HepG2 (cell line): ENCODE measurements around the gene ARFGAP1. TPM values are rescaled to one million over a fixed set of nuclear protein-coding genes. Genes with fewer than 3 reads are reported as not detected.
A peak's percentile ranks its signal among the peaks of the same experiment; 100 is the strongest.

Experiments used
- CHCHD3 ChIP-seq: sonication (generic); formaldehyde crosslinking; IDR thresholded peaks from 2 replicates; pipeline ENCODE4 v1.8.0; 2022; ENCODE audit warnings: mild to moderate bottlenecking, missing genetic modification reagents, moderate library complexity
- ELF1 ChIP-seq: sonication (generic); formaldehyde crosslinking; IDR thresholded peaks from 2 replicates; pipeline ENCODE4 v1.4.0; 2020; ENCODE audit warnings: missing genetic modification reagents
- ESRRA ChIP-seq: sonication (generic); formaldehyde crosslinking; IDR thresholded peaks from 2 replicates; pipeline ENCODE4 v1.5.1; 2020; ENCODE audit warnings: mild to moderate bottlenecking, low read depth, missing genetic modification reagents
- FOXJ3 ChIP-seq: sonication (generic); formaldehyde crosslinking; IDR thresholded peaks from 2 replicates; pipeline ENCODE4 v1.4.0; 2020; ENCODE audit warnings: missing genetic modification reagents, mild to moderate bottlenecking, borderline replicate concordance
- GABPB1 ChIP-seq: IDR thresholded peaks from 2 replicates; pipeline ENCODE4 v1.6.1; 2016; ENCODE audit warnings: mild to moderate bottlenecking, missing genetic modification reagents, moderate library complexity, missing compliant biosample characterization
- HOXA3 ChIP-seq: sonication (generic); formaldehyde crosslinking; IDR thresholded peaks from 2 replicates; pipeline ENCODE4 v1.5.0; 2020; ENCODE audit warnings: missing genetic modification reagents
- MBD4 ChIP-seq: IDR thresholded peaks from 2 replicates; pipeline ENCODE4 v1.6.1; 2012; ENCODE audit warnings: low read length, inconsistent platforms, borderline replicate concordance
- NCOA2 ChIP-seq: sonication (generic); formaldehyde crosslinking; IDR thresholded peaks from 2 replicates; pipeline ENCODE4 v1.8.0; 2022; ENCODE audit warnings: inconsistent platforms
- NFE2L2 ChIP-seq: fragments of 150-350 bp; IDR thresholded peaks from 2 replicates; pipeline ENCODE4 v1.6.1; 2014; ENCODE audit warnings: low read length
- PHF8 ChIP-seq: sonication (generic); formaldehyde crosslinking; IDR thresholded peaks from 2 replicates; pipeline ENCODE4 v1.5.0; 2020; ENCODE audit warnings: missing genetic modification reagents
- RNF2 ChIP-seq: fragments of 450-650 bp; conservative IDR thresholded peaks from 2 replicates; pipeline ENCODE4 v1.6.1; 2016; ENCODE audit warnings: low read depth
- SATB2 ChIP-seq: sonication (generic); formaldehyde crosslinking; IDR thresholded peaks from 2 replicates; pipeline ENCODE4 v1.5.0; 2020; ENCODE audit warnings: missing genetic modification reagents
- SMAD1 ChIP-seq: sonication (generic); formaldehyde crosslinking; IDR thresholded peaks from 2 replicates; pipeline ENCODE4 v1.4.0; 2020; ENCODE audit warnings: missing genetic modification reagents, low read depth, mild to moderate bottlenecking, borderline replicate concordance
- TEAD3 ChIP-seq: optimal IDR thresholded peaks from 2 replicates; pipeline ENCODE3; 2016; ENCODE audit warnings: borderline replicate concordance
- ZNF136 ChIP-seq: sonication (generic); formaldehyde crosslinking; IDR thresholded peaks from 2 replicates; pipeline ENCODE4 v1.8.1; 2022; ENCODE audit warnings: low read depth, mild to moderate bottlenecking, moderate library complexity, missing genetic modification reagents
- ZNF207 ChIP-seq: fragments of 450-650 bp; IDR thresholded peaks from 2 replicates; pipeline ENCODE4 v1.6.1; 2016; ENCODE audit warnings: antibody characterized with exemption, borderline replicate concordance
- ZNF24 ChIP-seq: fragments of 450-650 bp; IDR thresholded peaks from 2 replicates; pipeline ENCODE4 v1.6.1; 2017; ENCODE audit warnings: antibody characterized with exemption, mild to moderate bottlenecking
- ZNF263 ChIP-seq: sonication (generic); formaldehyde crosslinking; IDR thresholded peaks from 2 replicates; pipeline ENCODE4 v1.4.0; 2020; ENCODE audit warnings: missing genetic modification reagents
- ZNF292 ChIP-seq: sonication (generic); formaldehyde crosslinking; IDR thresholded peaks from 2 replicates; pipeline ENCODE4 v1.8.1; 2022; ENCODE audit warnings: mild to moderate bottlenecking, low read depth, missing genetic modification reagents, borderline replicate concordance
- ZNF329 ChIP-seq: sonication (generic); formaldehyde crosslinking; IDR thresholded peaks from 2 replicates; pipeline ENCODE4 v1.9.0; 2021; ENCODE audit warnings: low read depth, mild to moderate bottlenecking, missing genetic modification reagents
- ZNF432 ChIP-seq: sonication (generic); formaldehyde crosslinking; IDR thresholded peaks from 2 replicates; pipeline ENCODE4 v1.5.0; 2020; ENCODE audit warnings: missing genetic modification reagents, mild to moderate bottlenecking, borderline replicate concordance
- ZNF460 ChIP-seq: sonication (generic); formaldehyde crosslinking; IDR thresholded peaks from 2 replicates; pipeline ENCODE4 v1.5.1; 2020; ENCODE audit warnings: missing genetic modification reagents, mild to moderate bottlenecking, borderline replicate concordance
- ZNF766 ChIP-seq: sonication (generic); formaldehyde crosslinking; IDR thresholded peaks from 2 replicates; pipeline ENCODE4 v1.5.0; 2020; ENCODE audit warnings: missing genetic modification reagents, borderline replicate concordance
- ZNF781 ChIP-seq: sonication (generic); formaldehyde crosslinking; IDR thresholded peaks from 2 replicates; pipeline ENCODE4 v1.5.1; 2020; ENCODE audit warnings: borderline replicate concordance, mild to moderate bottlenecking, missing genetic modification reagents; ENCODE audit errors: not compliant biosample characterization
- polyA plus RNA-seq, 8 experiments: library from polyadenylated mRNA; depleted of rRNA in 3 of 8; stranded (reverse) in 7 of 8; unstranded in 1 of 8; fragments of >200 nt; fragmentation: Illumina TruSeq in 4 of 8; extraction: Trizol in 4 of 8; gene quantifications; 2 replicates each; pipeline versions ENCODE4 v1.2.1 to v1.2.3, GENCODE V29; 2011 to 2016; ENCODE audit warnings: low read depth in 4 of 8, missing spikeins in 1 of 8, mixed read lengths in 1 of 8; ENCODE audit not compliant: insufficient read depth in 1 of 8
- total RNA-seq, 5 experiments: library from RNA; depleted of rRNA; stranded (reverse); fragments of >200 nt; fragmentation: Illumina TruSeq; extraction: Trizol; gene quantifications; 2 replicates each; pipeline ENCODE4 v1.2.3, GENCODE V29; 2016; ENCODE audit warnings: low read depth in 1 of 5
- TF ChIP-seq, protein P1 (sequence below): IDR thresholded peaks from 2 replicates; pipeline ENCODE4 v1.4.0; 2020; ENCODE audit warnings: mild to moderate bottlenecking, missing genetic modification reagents
- TF ChIP-seq, protein P2 (sequence below): fragments of 450-650 bp; IDR thresholded peaks from 2 replicates; pipeline ENCODE4 v1.6.1; 2016
- TF ChIP-seq, protein P3 (sequence below): sonication (generic); formaldehyde crosslinking; IDR thresholded peaks from 2 replicates; pipeline ENCODE4 v1.4.0; 2020; ENCODE audit warnings: mild to moderate bottlenecking, missing genetic modification reagents

Gene ARFGAP1
- total and polyA plus RNA-seq, 2 of the 13 experiments (the other 11 are each of a cell fraction or from before 2014, with no cell fraction given) = 132 TPM

DNA sequence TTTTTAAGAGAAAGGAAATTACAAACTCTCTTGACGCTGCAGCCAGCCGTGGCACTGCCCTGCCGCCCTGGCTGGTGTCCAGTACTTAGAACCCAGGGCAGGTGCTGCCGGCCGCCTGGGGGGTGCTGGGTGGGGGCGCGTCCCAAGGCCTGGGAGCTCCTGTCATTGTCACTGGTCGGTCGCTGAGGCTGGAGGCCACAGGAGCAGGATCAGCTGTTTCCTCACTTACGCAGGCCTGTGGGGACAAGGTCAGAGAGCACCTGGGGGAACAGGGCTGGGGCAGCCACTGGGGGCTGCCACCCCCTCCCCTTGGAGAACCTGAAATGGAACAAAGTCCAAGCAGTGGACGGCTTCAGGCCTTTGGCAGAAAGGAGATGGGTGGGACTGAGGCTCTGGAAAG is 31.3 kb upstream of the ARFGAP1 start (continued):
- TF ChIP-seq, protein P1, sequence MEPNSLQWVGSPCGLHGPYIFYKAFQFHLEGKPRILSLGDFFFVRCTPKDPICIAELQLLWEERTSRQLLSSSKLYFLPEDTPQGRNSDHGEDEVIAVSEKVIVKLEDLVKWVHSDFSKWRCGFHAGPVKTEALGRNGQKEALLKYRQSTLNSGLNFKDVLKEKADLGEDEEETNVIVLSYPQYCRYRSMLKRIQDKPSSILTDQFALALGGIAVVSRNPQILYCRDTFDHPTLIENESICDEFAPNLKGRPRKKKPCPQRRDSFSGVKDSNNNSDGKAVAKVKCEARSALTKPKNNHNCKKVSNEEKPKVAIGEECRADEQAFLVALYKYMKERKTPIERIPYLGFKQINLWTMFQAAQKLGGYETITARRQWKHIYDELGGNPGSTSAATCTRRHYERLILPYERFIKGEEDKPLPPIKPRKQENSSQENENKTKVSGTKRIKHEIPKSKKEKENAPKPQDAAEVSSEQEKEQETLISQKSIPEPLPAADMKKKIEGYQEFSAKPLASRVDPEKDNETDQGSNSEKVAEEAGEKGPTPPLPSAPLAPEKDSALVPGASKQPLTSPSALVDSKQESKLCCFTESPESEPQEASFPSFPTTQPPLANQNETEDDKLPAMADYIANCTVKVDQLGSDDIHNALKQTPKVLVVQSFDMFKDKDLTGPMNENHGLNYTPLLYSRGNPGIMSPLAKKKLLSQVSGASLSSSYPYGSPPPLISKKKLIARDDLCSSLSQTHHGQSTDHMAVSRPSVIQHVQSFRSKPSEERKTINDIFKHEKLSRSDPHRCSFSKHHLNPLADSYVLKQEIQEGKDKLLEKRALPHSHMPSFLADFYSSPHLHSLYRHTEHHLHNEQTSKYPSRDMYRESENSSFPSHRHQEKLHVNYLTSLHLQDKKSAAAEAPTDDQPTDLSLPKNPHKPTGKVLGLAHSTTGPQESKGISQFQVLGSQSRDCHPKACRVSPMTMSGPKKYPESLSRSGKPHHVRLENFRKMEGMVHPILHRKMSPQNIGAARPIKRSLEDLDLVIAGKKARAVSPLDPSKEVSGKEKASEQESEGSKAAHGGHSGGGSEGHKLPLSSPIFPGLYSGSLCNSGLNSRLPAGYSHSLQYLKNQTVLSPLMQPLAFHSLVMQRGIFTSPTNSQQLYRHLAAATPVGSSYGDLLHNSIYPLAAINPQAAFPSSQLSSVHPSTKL (CRISPR knock-in tag) = peak; percentile 41
- TF ChIP-seq ZNF263 (CRISPR knock-in tag) (no peak), ZNF24 (no peak), MBD4 (no peak), SMAD1 (CRISPR knock-in tag) (no peak), HOXA3 (CRISPR knock-in tag) (no peak), ZNF207 (no peak), ZNF781 (CRISPR knock-in tag) (no peak), ZNF329 (CRISPR knock-in tag) (no peak), NCOA2 (CRISPR knock-in tag) (no peak), ZNF766 (CRISPR knock-in tag) (no peak), ZNF292 (CRISPR knock-in tag) (no peak), ZNF460 (CRISPR knock-in tag) (no peak), ESRRA (CRISPR knock-in tag) (0 out of 2 replicates have a peak, but pooled peaks have one; percentile 36), ZNF432 (CRISPR knock-in tag) (no peak), CHCHD3 (CRISPR knock-in tag) (no peak), GABPB1 (peak; percentile 42; the same call in 1 of the 2 replicates), NFE2L2 (no peak), PHF8 (CRISPR knock-in tag) (no peak), SATB2 (CRISPR knock-in tag) (no peak), FOXJ3 (no peak), RNF2 (no peak), ELF1 (CRISPR knock-in tag) (no peak), ZNF136 (CRISPR knock-in tag) (no peak), TEAD3 (CRISPR knock-in tag) (no peak)
- TF ChIP-seq, protein P2, sequence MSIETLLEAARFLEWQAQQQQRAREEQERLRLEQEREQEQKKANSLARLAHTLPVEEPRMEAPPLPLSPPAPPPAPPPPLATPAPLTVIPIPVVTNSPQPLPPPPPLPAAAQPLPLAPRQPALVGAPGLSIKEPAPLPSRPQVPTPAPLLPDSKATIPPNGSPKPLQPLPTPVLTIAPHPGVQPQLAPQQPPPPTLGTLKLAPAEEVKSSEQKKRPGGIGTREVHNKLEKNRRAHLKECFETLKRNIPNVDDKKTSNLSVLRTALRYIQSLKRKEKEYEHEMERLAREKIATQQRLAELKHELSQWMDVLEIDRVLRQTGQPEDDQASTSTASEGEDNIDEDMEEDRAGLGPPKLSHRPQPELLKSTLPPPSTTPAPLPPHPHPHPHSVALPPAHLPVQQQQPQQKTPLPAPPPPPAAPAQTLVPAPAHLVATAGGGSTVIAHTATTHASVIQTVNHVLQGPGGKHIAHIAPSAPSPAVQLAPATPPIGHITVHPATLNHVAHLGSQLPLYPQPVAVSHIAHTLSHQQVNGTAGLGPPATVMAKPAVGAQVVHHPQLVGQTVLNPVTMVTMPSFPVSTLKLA = no peak
- TF ChIP-seq, protein P3, sequence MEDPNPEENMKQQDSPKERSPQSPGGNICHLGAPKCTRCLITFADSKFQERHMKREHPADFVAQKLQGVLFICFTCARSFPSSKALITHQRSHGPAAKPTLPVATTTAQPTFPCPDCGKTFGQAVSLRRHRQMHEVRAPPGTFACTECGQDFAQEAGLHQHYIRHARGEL = no peak
